K562 (cell line): ENCODE measurements around the gene TMEM139.
"Not testable (repeated sequence)": the region's sequence is repeated elsewhere in the genome, so short reads cannot be mapped to it uniquely, and the experiment has no call there.

Experiments used
- ATF3 ChIP-seq, 2 experiments: fragments of 450-650 bp in 1 of 2; sonication (generic) in 1 of 2; formaldehyde crosslinking in 1 of 2; IDR thresholded peaks in 1 of 2; conservative IDR thresholded peaks in 1 of 2; 2 replicates each; pipeline versions ENCODE4 v1.6.1 to v1.8.1; 2016 to 2023; ENCODE audit warnings: mild to moderate bottlenecking in 2 of 2, moderate library complexity in 2 of 2, inconsistent platforms in 1 of 2, missing genetic modification reagents in 1 of 2
- CBX5 ChIP-seq: IDR thresholded peaks from 2 replicates; pipeline ENCODE4 v1.6.1; 2014; ENCODE audit warnings: low read depth, borderline replicate concordance
- CTCF ChIP-seq, 3 experiments: IDR thresholded peaks in 2 of 3; conservative IDR thresholded peaks in 1 of 3; 2 replicates each; pipeline ENCODE4 v1.5.1; 2011 to 2012; ENCODE audit warnings: low read length in 3 of 3, mild to moderate bottlenecking in 3 of 3, control low read depth in 2 of 3, improper control_type of control experiment in 1 of 3, inconsistent platforms in 1 of 3, low read depth in 1 of 3, mixed read lengths in 1 of 3, moderate library complexity in 1 of 3; ENCODE audit not compliant: insufficient read depth in 2 of 3
- FIP1L1 ChIP-seq: fragments of 200-400 bp; formaldehyde crosslinking; IDR thresholded peaks from 2 replicates; pipeline ENCODE4 v1.6.1; 2018; ENCODE audit warnings: mild to moderate bottlenecking, low read depth, low read length; ENCODE audit not compliant: poor library complexity, severe bottlenecking
- FOXA1 ChIP-seq: fragments of 450-650 bp; IDR thresholded peaks from 2 replicates; pipeline ENCODE4 v1.6.1; 2016; ENCODE audit warnings: mild to moderate bottlenecking, borderline replicate concordance
- FUS ChIP-seq: fragments of 200-400 bp; formaldehyde crosslinking; optimal IDR thresholded peaks from 2 replicates; pipeline ENCODE3; 2017; ENCODE audit warnings: low read depth, low read length
- KLF10 ChIP-seq: fragments of 250-450 bp; sonication (Bioruptor Pico); IDR thresholded peaks from 2 replicates; pipeline ENCODE4 v1.6.1; 2021; ENCODE audit warnings: matching md5 sums
- MAZ ChIP-seq, 2 experiments: fragments of 450-650 bp in 1 of 2; sonication (generic) in 1 of 2; formaldehyde crosslinking; IDR thresholded peaks in 1 of 2; conservative IDR thresholded peaks in 1 of 2; 2 replicates each; pipeline versions ENCODE4 v1.4.0 to v1.5.0; 2020; ENCODE audit warnings: mild to moderate bottlenecking in 1 of 2, missing genetic modification reagents in 1 of 2
- MXI1 ChIP-seq: IDR thresholded peaks from 2 replicates; pipeline ENCODE4 v1.6.1; 2011; ENCODE audit warnings: low read depth, mild to moderate bottlenecking, improper control_type of control experiment, low read length
- NCOR1 ChIP-seq: fragments of 450-650 bp; IDR thresholded peaks from 2 replicates; pipeline ENCODE4 v1.6.1; 2016; ENCODE audit warnings: mild to moderate bottlenecking, moderate library complexity
- NELFE ChIP-seq: IDR thresholded peaks from 2 replicates; pipeline ENCODE4 v1.6.1; 2011; ENCODE audit warnings: mild to moderate bottlenecking; ENCODE audit not compliant: insufficient read depth, insufficient read length
- NR0B1 ChIP-seq: fragments of 450-650 bp; IDR thresholded peaks from one replicate; pipeline ENCODE4 v1.6.1; 2018; ENCODE audit warnings: mild to moderate bottlenecking, moderate library complexity; ENCODE audit not compliant: partially characterized antibody
- NR1H2 ChIP-seq: sonication (generic); formaldehyde crosslinking; IDR thresholded peaks from 2 replicates; pipeline ENCODE4 v1.4.0; 2020; ENCODE audit warnings: mild to moderate bottlenecking, missing genetic modification reagents
- ZNF274 ChIP-seq: IDR thresholded peaks from 2 replicates; pipeline ENCODE4 v1.6.1; 2011; ENCODE audit warnings: low read depth, mild to moderate bottlenecking, low read length, moderate library complexity, borderline replicate concordance

DNA sequence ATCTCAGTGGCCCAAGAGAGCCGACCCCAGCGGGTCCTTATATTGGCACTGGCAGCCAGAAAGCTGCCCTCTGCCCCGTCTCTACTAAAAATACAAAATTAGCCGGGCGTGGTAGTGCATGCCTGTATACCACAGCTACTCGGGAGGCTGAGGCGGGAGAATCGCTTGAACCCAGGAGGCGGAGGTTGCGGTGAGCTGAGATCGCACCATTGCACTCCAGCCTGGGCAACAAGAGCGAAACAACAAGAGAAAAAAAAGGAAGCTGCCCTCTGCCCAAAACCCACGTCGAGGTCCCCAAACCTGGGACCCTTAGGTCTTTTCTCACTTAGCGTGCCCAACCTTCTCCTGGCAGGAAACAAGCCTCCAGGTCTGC, 20.6 kb upstream of the TMEM139 start:
- not testable (repeated sequence) for TF ChIP-seq CTCF (IDR thresholded peaks at IDR 0.05 in 2 of 3, conservative IDR thresholded peaks at IDR 0.05 in 1 of 3; ENCODE audit: insufficient read depth in 2 of 3, low read depth in 1 of 3, low read length in 3 of 3); NELFE; CBX5; NCOR1; NR1H2 (CRISPR knock-in tag); KLF10; NR0B1; MAZ (CRISPR knock-in tag; conservative IDR thresholded peaks at IDR 0.05 in 1 of 2, IDR thresholded peaks at IDR 0.05 in 1 of 2); MXI1; FIP1L1; FUS; ZNF274; ATF3 (IDR thresholded peaks at IDR 0.05); ATF3 (CRISPR knock-in tag; conservative IDR thresholded peaks at IDR 0.05); FOXA1
